OCI-LY1 (cell line): ENCODE data around the gene MAP3K3.

ENCODE experiments used
- H2AFZ ChIP-seq: fragments of 200-600 bp; sonication (generic), shearing (Covaris generic); 2 replicates; pipeline ENCODE4 v1.6.0; 2014; ENCODE audit warnings: antibody characterized with exemption, mild to moderate bottlenecking, low read length
- H3F3A ChIP-seq: fragments of 200-600 bp; sonication (generic), shearing (Covaris generic); 2 replicates; pipeline ENCODE4 v1.6.0; 2014; ENCODE audit warnings: mild to moderate bottlenecking, antibody characterized with exemption, low read length, moderate library complexity; ENCODE audit not compliant: insufficient read depth
- H3K27ac ChIP-seq: fragments of 200-600 bp; sonication (generic); 2 replicates; pipeline ENCODE4 v1.5.1; 2014; ENCODE audit warnings: low read length, mixed run types, mild to moderate bottlenecking, low read depth; ENCODE audit not compliant: poor library complexity, severe bottlenecking
- H3K27me3 ChIP-seq: fragments of 200-600 bp; sonication (generic); 2 replicates; pipeline ENCODE4 v1.6.0; 2014; ENCODE audit warnings: antibody characterized with exemption, mild to moderate bottlenecking, low read length, moderate library complexity; ENCODE audit not compliant: insufficient read depth
- H3K36me3 ChIP-seq: fragments of 200-600 bp; sonication (generic); 2 replicates; pipeline ENCODE4 v1.6.1; 2014; ENCODE audit warnings: mild to moderate bottlenecking, antibody characterized with exemption, low read length, moderate library complexity, mixed read lengths; ENCODE audit not compliant: insufficient read depth
- H3K4me1 ChIP-seq: fragments of 200-600 bp; sonication (generic); 2 replicates; pipeline ENCODE4 v1.5.1; 2014; ENCODE audit warnings: mild to moderate bottlenecking, low read length, moderate library complexity; ENCODE audit not compliant: insufficient read depth, severe bottlenecking
- H3K4me2 ChIP-seq: fragments of 200-600 bp; sonication (generic), shearing (Covaris generic); 2 replicates; pipeline ENCODE4 v1.6.1; 2014; ENCODE audit warnings: low read length
- H3K4me3 ChIP-seq: fragments of 200-600 bp; sonication (generic); 2 replicates; pipeline ENCODE4 v1.5.1; 2014; ENCODE audit warnings: low read length, low read depth, mild to moderate bottlenecking, mixed read lengths; ENCODE audit not compliant: poor library complexity, severe bottlenecking
- H3K79me2 ChIP-seq: fragments of 200-600 bp; shearing (Covaris generic); 2 replicates; pipeline ENCODE4 v1.6.1; 2016; ENCODE audit warnings: mixed run types, low read length, mixed read lengths; ENCODE audit not compliant: insufficient read depth
- H3K9ac ChIP-seq: fragments of 200-600 bp; sonication (generic), shearing (Covaris generic); 2 replicates; pipeline ENCODE4 v1.6.1; 2014; ENCODE audit warnings: mild to moderate bottlenecking, low read length, mixed read lengths
- H3K9me2 ChIP-seq: fragments of 200-600 bp; sonication (generic), shearing (Covaris generic); 2 replicates; pipeline ENCODE4 v1.6.1; 2014; ENCODE audit warnings: low read depth, mild to moderate bottlenecking, low read length, mixed read lengths
- H3K9me3 ChIP-seq: fragments of 200-600 bp; shearing (Covaris generic); 2 replicates; pipeline ENCODE4 v1.6.1; 2014; ENCODE audit warnings: low read length, mixed read lengths
- H4K20me1 ChIP-seq: fragments of 200-600 bp; sonication (generic), shearing (Covaris generic); 2 replicates; pipeline ENCODE4 v1.6.0; 2016; ENCODE audit warnings: mild to moderate bottlenecking, low read length; ENCODE audit not compliant: insufficient read depth
- CTCF ChIP-seq: fragments of 200-600 bp; sonication (generic), shearing (Covaris generic); IDR thresholded peaks from 2 replicates; pipeline ENCODE4 v1.5.1; 2017; ENCODE audit warnings: mild to moderate bottlenecking, antibody characterized with exemption, low read length, moderate library complexity, mixed read lengths
- EZH2 ChIP-seq: fragments of 200-600 bp; sonication (generic), shearing (Covaris generic); IDR thresholded peaks from 2 replicates; pipeline ENCODE4 v1.8.0; 2017; ENCODE audit warnings: borderline replicate concordance, mixed run types, mild to moderate bottlenecking, antibody characterized with exemption, low read length, moderate library complexity, mixed read lengths

The MAP3K3 gene

GRCh38 chr17:63649813-63650212 is 27.6 kb downstream of the MAP3K3 start:
- H4K20me1 ChIP-seq: no peaks in the 10 kb centered on the region
- H3K4me3 ChIP-seq: no peak overlapping the region
- H3F3A ChIP-seq: no peaks in the 10 kb centered on the region
- no peaks in the 10 kb centered on the region for H3K9me3 ChIP-seq
- H3K79me2 ChIP-seq: no peaks in the 10 kb centered on the region
- H2AFZ ChIP-seq: no peak overlapping the region
- H3K27ac ChIP-seq: no peak overlapping the region
- no peaks in the 10 kb centered on the region for H3K9me2 ChIP-seq
- TF ChIP-seq EZH2: no peak
- no peak for TF ChIP-seq CTCF
- H3K36me3 ChIP-seq: peaks cover 22% of the 10 kb centered on the region; the same call in 1 of the 2 replicates
- peaks cover 12% of the 10 kb centered on the region for H3K4me1 ChIP-seq
- H3K27me3 ChIP-seq: no peaks in the 10 kb centered on the region
- no peak overlapping the region for H3K9ac ChIP-seq
- no peak overlapping the region for H3K4me2 ChIP-seq

- no peaks in the 10 kb centered on the region for H3K79me2 ChIP-seq
- H3K4me1 ChIP-seq: no peaks in the 10 kb centered on the region
- H3K9me3 ChIP-seq: no peaks in the 10 kb centered on the region
- no peak overlapping the region for H3K4me2 ChIP-seq
- no peaks in the 10 kb centered on the region for H3F3A ChIP-seq
- no peak overlapping the region for H3K9ac ChIP-seq
- no peak for TF ChIP-seq EZH2
- TF ChIP-seq CTCF: no peak
- no peaks in the 10 kb centered on the region for H3K27me3 ChIP-seq
- no peaks in the 10 kb centered on the region for H3K9me2 ChIP-seq
- H3K27ac ChIP-seq: no peak overlapping the region
- no peak overlapping the region for H3K4me3 ChIP-seq
- H3K36me3 ChIP-seq: peaks cover 19% of the 10 kb centered on the region; the same call in 1 of the 2 replicates
- H2AFZ ChIP-seq: no peak overlapping the region
- no peaks in the 10 kb centered on the region for H4K20me1 ChIP-seq
Measured at GRCh38 chr17:63652106-63652505, 29.9 kb downstream of the MAP3K3 start.

- TF ChIP-seq EZH2 (no peak), CTCF (no peak)
- no peak overlapping the region for H3K9ac ChIP-seq
- no peak overlapping the region for H3K4me2 ChIP-seq
- no peaks in the 10 kb centered on the region for H4K20me1 ChIP-seq
- no peak overlapping the region for H3K27ac ChIP-seq
- no peaks in the 10 kb centered on the region for H3K9me2 ChIP-seq
- no peaks in the 10 kb centered on the region for H3K9me3 ChIP-seq
- peaks cover 20% of the 10 kb centered on the region; the same call in 1 of the 2 replicates for H3K36me3 ChIP-seq
- H3K4me3 ChIP-seq: no peak overlapping the region
- no peaks in the 10 kb centered on the region for H3K79me2 ChIP-seq
- H2AFZ ChIP-seq: no peak overlapping the region
- H3K27me3 ChIP-seq: no peaks in the 10 kb centered on the region
- no peaks in the 10 kb centered on the region for H3K4me1 ChIP-seq
- H3F3A ChIP-seq: no peaks in the 10 kb centered on the region
Measured at GRCh38 chr17:63653050-63653449, 30.8 kb downstream of the MAP3K3 start.
